ENCODE measurements around the gene CTDP1.

Gene CTDP1

GRCh38 chr18:79712206-79712857 lies 32.7 kb downstream of the CTDP1 start:
- no peak for TF ChIP-seq CTCF (IDR thresholded peaks at IDR 0.05; ENCODE audit: extremely low read depth, insufficient read depth, missing control alignments)
- in situ Hi-C loops (cut with MboI; ENCODE audit: low pct_unique_long_range_greater_than_20kb, low sequenced_read_pairs, unreplicated experiment): no loop called here
- no peak for DNase-seq (ENCODE audit: low spot score)

- in situ Hi-C loops (cut with MboI; ENCODE audit: low pct_unique_long_range_greater_than_20kb, low sequenced_read_pairs, unreplicated experiment): no loop called here
- TF ChIP-seq CTCF (IDR thresholded peaks at IDR 0.05; ENCODE audit: extremely low read depth, insufficient read depth, missing control alignments): no peak
- DNase-seq (ENCODE audit: low spot score): no peak
These were observed 33.7 kb downstream of the CTDP1 start for GRCh38 chr18:79713341-79713740.

GRCh38 chr18:79714531-79715240 lies 35.1 kb downstream of the CTDP1 start:
- in situ Hi-C loops (cut with MboI; ENCODE audit: low pct_unique_long_range_greater_than_20kb, low sequenced_read_pairs, unreplicated experiment): no loop called here
- TF ChIP-seq CTCF (IDR thresholded peaks at IDR 0.05; ENCODE audit: extremely low read depth, insufficient read depth, missing control alignments): no peak
- no peak for DNase-seq (ENCODE audit: low spot score)

- no peak for TF ChIP-seq CTCF (IDR thresholded peaks at IDR 0.05; ENCODE audit: extremely low read depth, insufficient read depth, missing control alignments)
These were observed 35.7 kb downstream of the CTDP1 start for GRCh38 chr18:79715280-79715679.

GRCh38 chr18:79717059-79717458 lies 37.5 kb downstream of the CTDP1 start:
- no peak for TF ChIP-seq CTCF (IDR thresholded peaks at IDR 0.05; ENCODE audit: extremely low read depth, insufficient read depth, missing control alignments)
- DNase-seq (ENCODE audit: low spot score): no peak
- in situ Hi-C loops (cut with MboI; ENCODE audit: low pct_unique_long_range_greater_than_20kb, low sequenced_read_pairs, unreplicated experiment): no loop called here

More at GRCh38 chr18:79715280-79715679, 35.7 kb downstream of the CTDP1 start:
- DNase-seq (ENCODE audit: low spot score): no peak
- in situ Hi-C loops (cut with MboI; ENCODE audit: low pct_unique_long_range_greater_than_20kb, low sequenced_read_pairs, unreplicated experiment): no loop called here

- in situ Hi-C loops (cut with MboI; ENCODE audit: low pct_unique_long_range_greater_than_20kb, low sequenced_read_pairs, unreplicated experiment): no loop called here
- no peak for DNase-seq (ENCODE audit: low spot score)
- no peak for TF ChIP-seq CTCF (IDR thresholded peaks at IDR 0.05; ENCODE audit: extremely low read depth, insufficient read depth, missing control alignments)
These were observed 38.0 kb downstream of the CTDP1 start for GRCh38 chr18:79717555-79718074.

All from GM13977 (cell line).